Smooth muscle cell (in vitro differentiated cells): Measurements from ENCODE around the gene SPTB. TPM values are rescaled to one million over a fixed set of nuclear protein-coding genes. Genes with fewer than 3 reads are reported as not detected.
"Not testable (repeated sequence)": the region's sequence is repeated elsewhere in the genome, so short reads cannot be mapped to it uniquely, and the experiment has no call there.

Source experiments
- DNase-seq: peaks from one replicate; lab custom pipeline; 2025; ENCODE audit not compliant: unreplicated experiment; lab: John Stamatoyannopoulos, UW
- H2AFZ ChIP-seq: fragments of 200-600 bp; sonication (generic); 2 replicates; pipeline ENCODE4 v1.6.0; 2016; ENCODE audit warnings: antibody characterized with exemption, low read depth, mild to moderate bottlenecking
- H3F3A ChIP-seq: fragments of 200-600 bp; sonication (generic); 2 replicates; pipeline ENCODE4 v1.6.0; 2017; ENCODE audit warnings: antibody characterized with exemption, low read depth
- H3K27ac ChIP-seq: fragments of 200-600 bp; sonication (generic); 2 replicates; pipeline ENCODE4 v1.5.1; 2016; ENCODE audit warnings: low read depth, mild to moderate bottlenecking
- H3K27me3 ChIP-seq: fragments of 200-600 bp; sonication (generic); 2 replicates; pipeline ENCODE4 v1.6.1; 2016; ENCODE audit warnings: low read depth, mild to moderate bottlenecking
- H3K36me3 ChIP-seq: fragments of 200-600 bp; sonication (generic); 2 replicates; pipeline ENCODE4 v1.5.1; 2016; ENCODE audit warnings: low read depth
- H3K4me1 ChIP-seq: fragments of 200-600 bp; sonication (generic); 2 replicates; pipeline ENCODE4 v1.5.1; 2016; ENCODE audit warnings: low read depth
- H3K4me2 ChIP-seq: fragments of 200-600 bp; sonication (generic); 2 replicates; pipeline ENCODE4 v1.6.0; 2016; ENCODE audit warnings: mild to moderate bottlenecking
- H3K4me3 ChIP-seq: fragments of 200-600 bp; sonication (generic); 2 replicates; pipeline ENCODE4 v1.5.1; 2016; ENCODE audit warnings: mild to moderate bottlenecking
- H3K79me2 ChIP-seq: fragments of 200-600 bp; sonication (generic); 2 replicates; pipeline ENCODE4 v1.6.0; 2016; ENCODE audit warnings: low read depth, mild to moderate bottlenecking
- H3K9ac ChIP-seq: fragments of 200-600 bp; sonication (generic); 2 replicates; pipeline ENCODE4 v1.6.0; 2016; ENCODE audit warnings: low read depth
- H3K9me3 ChIP-seq: fragments of 200-600 bp; sonication (generic); replicated peaks from 2 replicates; pipeline ENCODE4 v1.5.1; 2016; ENCODE audit warnings: low read depth
- H4K20me1 ChIP-seq: fragments of 200-600 bp; sonication (generic); 2 replicates; pipeline ENCODE4 v1.6.0; 2016; ENCODE audit warnings: low read depth
- CTCF ChIP-seq: fragments of 200-600 bp; sonication (generic); IDR thresholded peaks from 2 replicates; pipeline ENCODE4 v1.5.1; 2017; ENCODE audit warnings: borderline replicate concordance, mild to moderate bottlenecking, antibody characterized with exemption; ENCODE audit not compliant: insufficient read depth, poor library complexity, severe bottlenecking
- WGBS: methylation state at CpG from one replicate; pipeline ENCODE4 v1.1.7; 2016; ENCODE audit warnings: low lambda C conversion rate; 5-methylcytosine and 5-hydroxymethylcytosine counted together
- polyA plus RNA-seq: library from polyadenylated mRNA; unstranded; fragments of >200 nt; fragmentation: Nextera tagmentation; extraction: Ambion mirVana; gene quantifications from 2 replicates; pipeline ENCODE4 v1.2.1, GENCODE V29; 2016
- total RNA-seq: library from RNA; depleted of rRNA; stranded (reverse); fragments of >200 nt; gene quantifications from 2 replicates; pipeline ENCODE4 v1.2.3, GENCODE V29; 2014

Gene SPTB
- total and polyA plus RNA-seq, 2 experiments from 2014 or later: 0.25 to 3.3 TPM

DNA sequence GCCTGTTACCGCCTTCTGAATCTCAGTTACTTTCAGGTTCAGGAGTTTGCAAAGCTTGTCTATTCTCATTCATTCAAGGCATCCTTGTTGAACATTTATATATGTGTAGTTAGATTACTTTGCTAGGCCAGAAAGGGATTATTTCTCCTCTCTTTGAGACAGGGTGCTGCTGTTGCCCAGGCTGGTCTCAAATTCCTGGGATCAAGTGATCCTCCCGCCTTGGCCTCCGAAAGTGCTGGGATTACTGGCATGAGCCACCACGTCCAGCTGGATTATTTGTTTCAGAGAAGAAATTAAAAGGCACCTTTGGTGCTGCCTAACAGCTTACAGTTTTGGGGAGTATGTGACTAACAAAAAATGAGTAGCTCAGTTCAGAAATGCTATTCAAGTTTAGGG is 35.3 kb upstream of the SPTB start:
- Histone ChIP-seq H3K27ac (peak overlapping the region; percentile 93), H3K79me2 (peaks cover 36% of the 10 kb centered on the region), H3K4me3 (peak overlapping the region; percentile 75), H4K20me1 (peaks cover 5% of the 10 kb centered on the region), H3K9me3 (no peaks in the 10 kb centered on the region), H3K4me2 (peak overlapping the region; percentile 95), H2AFZ (no peak overlapping the region), H3K36me3 (no peaks in the 10 kb centered on the region), H3K27me3 (no peaks in the 10 kb centered on the region), H3K9ac (peak overlapping the region; percentile 98), H3F3A (peaks cover 4% of the 10 kb centered on the region), H3K4me1 (peaks cover 10% of the 10 kb centered on the region)
- WGBS: 27% methylated on average over 4 of the region's 4 CpGs
- TF ChIP-seq CTCF: no peak
- no peak for DNase-seq

DNA sequence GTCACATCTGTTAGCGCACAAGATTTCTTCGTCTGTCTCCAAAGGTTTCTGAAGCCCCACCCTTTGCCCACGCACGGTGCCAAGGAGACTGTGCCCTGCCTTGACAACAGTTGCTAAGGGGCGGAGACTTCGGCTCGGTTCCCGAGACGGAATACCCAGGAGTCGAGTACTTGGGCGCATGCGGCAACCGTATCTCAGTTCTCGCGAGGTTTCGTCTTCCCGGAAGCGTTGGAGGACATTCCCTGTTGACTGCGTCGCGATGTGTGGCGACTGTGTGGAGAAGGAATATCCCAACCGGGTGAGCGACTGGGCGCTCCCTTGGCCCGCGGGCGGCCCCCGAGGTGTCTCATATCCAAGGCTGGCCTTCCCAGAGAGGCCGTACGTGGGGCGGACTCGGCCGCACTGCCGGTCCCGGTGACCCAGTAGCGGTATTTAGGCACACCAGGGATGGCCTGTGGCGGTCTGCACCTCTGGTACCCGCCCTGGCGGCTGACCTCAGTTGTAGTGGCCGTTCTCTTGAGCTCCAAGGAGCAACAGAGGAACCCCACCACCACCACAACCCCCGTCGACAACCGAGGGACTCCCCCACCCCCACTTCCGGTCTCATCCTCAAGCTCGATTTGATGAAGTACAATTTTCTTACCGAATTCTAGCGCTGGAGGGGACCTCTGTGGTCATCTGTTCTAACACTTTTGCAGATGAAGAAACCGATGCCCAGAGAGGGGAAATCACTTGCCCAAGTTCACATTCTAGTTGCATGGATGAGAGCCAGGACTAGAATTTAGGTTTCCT is 34.7 kb upstream of the SPTB start, which contains the start of gene CHURC1:
CHURC1 (plus strand) TSS at position 219 of the 792 bp plus-strand sequence; CDS start at position 260, 41 bp downstream.
- DNase-seq: peak; percentile 85
- Histone ChIP-seq H4K20me1 (peaks cover 1% of the 10 kb centered on the region), H3K4me3 (peak within 1 kb of the TSS; percentile 75), H3F3A (peaks cover 4% of the 10 kb centered on the region), H2AFZ (peak within 1 kb of the TSS; percentile 75), H3K36me3 (no peaks in the 10 kb centered on the region), H3K27me3 (no peaks in the 10 kb centered on the region), H3K79me2 (peaks cover 35% of the 10 kb centered on the region), H3K9me3 (no peaks in the 10 kb centered on the region), H3K27ac (peak within 1 kb of the TSS; percentile 93), H3K4me2 (peak within 1 kb of the TSS; percentile 95), H3K9ac (peak within 1 kb of the TSS; percentile 98), H3K4me1 (peaks cover 10% of the 10 kb centered on the region)
- under 1% methylated on average over 38 of the region's 49 CpGs for WGBS
- TF ChIP-seq CTCF: no peak

- 68% methylated on average over 5 of the region's 5 CpGs for WGBS
- H3K36me3 ChIP-seq, H3K27ac ChIP-seq, H3F3A ChIP-seq, DNase-seq, H3K9me3 ChIP-seq, H2AFZ ChIP-seq, H4K20me1 ChIP-seq, H3K27me3 ChIP-seq: not testable (repeated sequence)
- H3K4me2 ChIP-seq: peak overlapping the region; percentile 80
- peak overlapping the region; percentile 75 for H3K4me3 ChIP-seq
- H3K4me1 ChIP-seq: peaks cover 10% of the 10 kb centered on the region
- H3K79me2 ChIP-seq: peaks cover 35% of the 10 kb centered on the region
- H3K9ac ChIP-seq: peak overlapping the region; percentile 98
Observed at GRCh38 chr14:64913477-64913876, 33.8 kb upstream of the SPTB start.

DNA sequence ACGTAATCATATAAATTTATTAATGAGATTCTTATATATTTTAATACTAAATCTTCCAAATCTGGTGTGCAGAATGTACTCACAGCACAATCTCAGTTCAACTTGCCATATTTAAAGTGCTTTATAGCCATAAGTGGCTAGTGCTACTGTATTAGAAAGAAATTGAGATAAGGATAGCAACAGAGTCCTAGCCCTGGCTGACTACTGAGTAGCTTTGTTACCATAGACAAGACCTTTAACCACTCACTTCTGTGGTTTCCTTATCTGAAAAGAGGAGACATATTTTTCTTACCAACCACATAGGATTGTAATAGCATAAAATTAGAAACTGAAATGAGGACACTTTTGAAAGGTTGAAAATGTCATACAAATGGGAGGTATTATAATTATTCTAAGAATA is 32.6 kb upstream of the SPTB start:
- no peak for DNase-seq
- no peak for TF ChIP-seq CTCF
- H3K27ac ChIP-seq: no peak overlapping the region
- H3K9me3 ChIP-seq: no peaks in the 10 kb centered on the region
- no peaks in the 10 kb centered on the region for H3K36me3 ChIP-seq
- no peak overlapping the region for H3K4me2 ChIP-seq
- H2AFZ ChIP-seq: peak overlapping the region; percentile 46
- no peak overlapping the region for H3K4me3 ChIP-seq
- H3F3A ChIP-seq: peaks cover 4% of the 10 kb centered on the region
- WGBS: 0% methylated on average over 1 of the region's 1 CpG
- H4K20me1 ChIP-seq: no peaks in the 10 kb centered on the region
- peaks cover 27% of the 10 kb centered on the region for H3K79me2 ChIP-seq
- no peak overlapping the region for H3K9ac ChIP-seq
- no peaks in the 10 kb centered on the region for H3K27me3 ChIP-seq
- H3K4me1 ChIP-seq: peaks cover 6% of the 10 kb centered on the region
